GM12864 (cell line): ENCODE results near the gene RSBN1L.

Experiments used
- DNase-seq: peaks from one replicate; pipeline ENCODE4 v3.0.0-alpha.2; 2011; ENCODE audit warnings: low read depth
- H3K4me3 ChIP-seq: 2 replicates; pipeline ENCODE4 v1.5.1; 2011; ENCODE audit warnings: mild to moderate bottlenecking, low read depth, low read length, control low read depth
- CTCF ChIP-seq: IDR thresholded peaks from 2 replicates; pipeline ENCODE4 v1.5.1; 2011; ENCODE audit warnings: low read depth, mild to moderate bottlenecking, moderate library complexity, low read length, control low read depth, inconsistent platforms; ENCODE audit errors: missing control alignments

RSBN1L gene

GRCh38 chr7:77743518-77743917, 47.3 kb downstream of the RSBN1L start:
- no peak for TF ChIP-seq CTCF
- DNase-seq: no peak
- no peak overlapping the region for H3K4me3 ChIP-seq

GRCh38 chr7:77745746-77746145, 49.5 kb downstream of the RSBN1L start:
- H3K4me3 ChIP-seq: no peak overlapping the region
- DNase-seq: no peak
- TF ChIP-seq CTCF: no peak

- TF ChIP-seq CTCF: no peak
- no peak overlapping the region for H3K4me3 ChIP-seq
- no peak for DNase-seq
These were observed 50.0 kb downstream of the RSBN1L start for GRCh38 chr7:77746164-77746823.

GRCh38 chr7:77746824-77747165, 50.5 kb downstream of the RSBN1L start:
- no peak for TF ChIP-seq CTCF
- DNase-seq: no peak
- H3K4me3 ChIP-seq: no peak overlapping the region

- TF ChIP-seq CTCF: no peak
- no peak for DNase-seq
- no peak overlapping the region for H3K4me3 ChIP-seq
These were observed 50.9 kb downstream of the RSBN1L start for GRCh38 chr7:77747178-77747577.

GRCh38 chr7:77747718-77748117, 51.5 kb downstream of the RSBN1L start:
- no peak overlapping the region for H3K4me3 ChIP-seq
- DNase-seq: no peak
- TF ChIP-seq CTCF: no peak

- no peak for DNase-seq
- no peak overlapping the region for H3K4me3 ChIP-seq
- TF ChIP-seq CTCF: no peak
These were observed 55.8 kb downstream of the RSBN1L start for GRCh38 chr7:77752016-77752415.
